Gastroesophageal sphincter (tissue), 2 donors: ENCODE measurements around the gene RRP12.

Experiments used
- EP300 ChIP-seq: sonication (generic); formaldehyde crosslinking; IDR thresholded peaks from one replicate; pipeline ENCODE4 v1.6.1; 2017; ENCODE audit warnings: antibody characterized with exemption, mild to moderate bottlenecking
- POLR2A ChIP-seq, 2 donors: fragments of 450-650 bp; IDR thresholded peaks; one replicate each; pipeline ENCODE4 v1.6.1; 2017; ENCODE audit warnings: antibody characterized with exemption in 2 of 2, mild to moderate bottlenecking in 2 of 2, moderate library complexity in 1 of 2

- no peak for TF ChIP-seq EP300
- TF ChIP-seq POLR2A (IDR thresholded peaks at IDR 0.05), result no peak
Observed at GRCh38 chr10:97336942-97337831, 64.0 kb downstream of the RRP12 start.
